K562 (cell line): Measurements from ENCODE around the gene COMP. TPM values are rescaled to one million over a fixed set of nuclear protein-coding genes. Genes with fewer than 3 reads are reported as not detected.

Source experiments
- ARID3B ChIP-seq: fragments of 250-450 bp; sonication (Bioruptor Pico); IDR thresholded peaks from 2 replicates; pipeline ENCODE4 v1.4.0; 2020; ENCODE audit warnings: borderline replicate concordance
- CBX8 ChIP-seq: fragments of 200-600 bp; sonication (generic); IDR thresholded peaks from 2 replicates; pipeline ENCODE4 v1.6.1; 2012; ENCODE audit warnings: borderline replicate concordance, mixed run types, low read depth, mild to moderate bottlenecking, moderate library complexity, mixed read lengths, low read length, control low read depth, inconsistent platforms; ENCODE audit not compliant: poor library complexity, severe bottlenecking; ENCODE audit errors: extremely low read depth
- EHMT2 ChIP-seq: fragments of 450-650 bp; IDR thresholded peaks from 2 replicates; pipeline ENCODE4 v1.6.1; 2018; ENCODE audit warnings: antibody characterized with exemption
- IFI16 ChIP-seq: fragments of 250-450 bp; sonication (Bioruptor Pico); IDR thresholded peaks from 2 replicates; pipeline ENCODE4 v2.1.2; 2022; ENCODE audit warnings: mild to moderate bottlenecking, inconsistent platforms
- LCOR ChIP-seq: sonication (generic); formaldehyde crosslinking; IDR thresholded peaks from 2 replicates; pipeline ENCODE4 v1.8.0; 2022; ENCODE audit warnings: mild to moderate bottlenecking, missing genetic modification reagents
- MEF2D ChIP-seq: conservative IDR thresholded peaks from 2 replicates; pipeline ENCODE4 v1.6.1; 2016; ENCODE audit warnings: low read depth, missing genetic modification characterization, missing compliant biosample characterization
- NELFE ChIP-seq: IDR thresholded peaks from 2 replicates; pipeline ENCODE4 v1.6.1; 2011; ENCODE audit warnings: mild to moderate bottlenecking; ENCODE audit not compliant: insufficient read depth, insufficient read length
- RCOR1 ChIP-seq, 2 experiments: IDR thresholded peaks; 2 replicates each; pipeline ENCODE4 v1.6.1; 2012; ENCODE audit warnings: low read depth in 2 of 2, low read length in 2 of 2, borderline replicate concordance in 1 of 2, improper control_type of control experiment in 1 of 2
- RUNX1 ChIP-seq: sonication (generic); IDR thresholded peaks from 2 replicates; pipeline ENCODE4 v1.6.1; 2016; ENCODE audit warnings: antibody characterized with exemption, low read depth
- SMAD3 ChIP-seq: fragments of 450-650 bp; formaldehyde crosslinking; conservative IDR thresholded peaks from 2 replicates; pipeline ENCODE4 v1.4.0; 2020; ENCODE audit warnings: mild to moderate bottlenecking
- SOX6 ChIP-seq: fragments of 450-650 bp; IDR thresholded peaks from 2 replicates; pipeline ENCODE4 v1.6.1; 2014; ENCODE audit warnings: mild to moderate bottlenecking
- SRF ChIP-seq, 2 experiments: fragments of 250-450, 450-650 bp in 1 of 2; sonication (Bioruptor Pico) in 1 of 2; sonication (generic) in 1 of 2; formaldehyde crosslinking; IDR thresholded peaks; 2 replicates each; pipeline versions ENCODE4 v1.5.0 to v1.5.1; 2020 to 2022; ENCODE audit warnings: mild to moderate bottlenecking in 1 of 2, missing genetic modification reagents in 1 of 2
- TCF3 ChIP-seq: sonication (generic); formaldehyde crosslinking; IDR thresholded peaks from 2 replicates; pipeline ENCODE4 v1.4.0; 2020; ENCODE audit warnings: mild to moderate bottlenecking, missing genetic modification reagents
- ZFP36 ChIP-seq: fragments of 150-350 bp; IDR thresholded peaks from 2 replicates; pipeline ENCODE4 v1.6.1; 2018; ENCODE audit warnings: low read length, low read depth; ENCODE audit not compliant: partially characterized antibody
- ZNF324 ChIP-seq: fragments of 250-450 bp; sonication (Bioruptor Pico); IDR thresholded peaks from 2 replicates; pipeline ENCODE4 v1.4.0; 2020; ENCODE audit warnings: mild to moderate bottlenecking
- ZNF592 ChIP-seq: fragments of 450-650 bp; IDR thresholded peaks from 2 replicates; pipeline ENCODE4 v1.6.1; 2017; ENCODE audit warnings: antibody characterized with exemption, mild to moderate bottlenecking
- ZNF639 ChIP-seq, 2 experiments: fragments of 200-800 bp in 1 of 2; sonication (Bioruptor generic) in 1 of 2; sonication (generic) in 1 of 2; formaldehyde crosslinking in 1 of 2; IDR thresholded peaks in 1 of 2; conservative IDR thresholded peaks in 1 of 2; 2 replicates each; pipeline versions ENCODE4 v1.5.0 to v1.6.1; 2016 to 2020; ENCODE audit warnings: missing compliant biosample characterization in 1 of 2, missing genetic modification characterization in 1 of 2, missing genetic modification reagents in 1 of 2
- polyA plus RNA-seq, 8 experiments: library from polyadenylated mRNA; depleted of rRNA in 4 of 8; stranded (reverse) in 5 of 8; unstranded in 3 of 8; fragments of >200 nt; fragmentation: Nextera tagmentation in 2 of 8; fragmentation: Illumina TruSeq in 1 of 8; extraction: Ambion mirVana in 2 of 8; extraction: Trizol in 1 of 8; gene quantifications; 2 replicates each; pipeline versions ENCODE4 v1.2.1 to v1.2.3, GENCODE V29; 2011 to 2014; ENCODE audit warnings: inconsistent platforms in 1 of 8, missing spikeins in 1 of 8
- total RNA-seq, 7 experiments: library from RNA; depleted of rRNA in 6 of 7; stranded (reverse); fragments of >200 nt in 6 of 7; fragmentation: Illumina TruSeq in 2 of 7; extraction: Trizol in 2 of 7; gene quantifications; 2 replicates each; pipeline versions ENCODE4 v1.2.1 to v1.2.3, GENCODE V29; 2011 to 2021; ENCODE audit warnings: low replicate concordance in 1 of 7
- TF ChIP-seq, protein P1 (sequence below): sonication (generic); formaldehyde crosslinking; IDR thresholded peaks from 2 replicates; pipeline ENCODE4 v1.8.0; 2022; ENCODE audit warnings: mild to moderate bottlenecking, low read depth, missing genetic modification reagents

The COMP gene
- total and polyA plus RNA-seq, 9 of the 15 experiments (the other 6 are each of a cell fraction or from before 2014, with no cell fraction given), result 0.07 TPM; not detected in 8

DNA sequence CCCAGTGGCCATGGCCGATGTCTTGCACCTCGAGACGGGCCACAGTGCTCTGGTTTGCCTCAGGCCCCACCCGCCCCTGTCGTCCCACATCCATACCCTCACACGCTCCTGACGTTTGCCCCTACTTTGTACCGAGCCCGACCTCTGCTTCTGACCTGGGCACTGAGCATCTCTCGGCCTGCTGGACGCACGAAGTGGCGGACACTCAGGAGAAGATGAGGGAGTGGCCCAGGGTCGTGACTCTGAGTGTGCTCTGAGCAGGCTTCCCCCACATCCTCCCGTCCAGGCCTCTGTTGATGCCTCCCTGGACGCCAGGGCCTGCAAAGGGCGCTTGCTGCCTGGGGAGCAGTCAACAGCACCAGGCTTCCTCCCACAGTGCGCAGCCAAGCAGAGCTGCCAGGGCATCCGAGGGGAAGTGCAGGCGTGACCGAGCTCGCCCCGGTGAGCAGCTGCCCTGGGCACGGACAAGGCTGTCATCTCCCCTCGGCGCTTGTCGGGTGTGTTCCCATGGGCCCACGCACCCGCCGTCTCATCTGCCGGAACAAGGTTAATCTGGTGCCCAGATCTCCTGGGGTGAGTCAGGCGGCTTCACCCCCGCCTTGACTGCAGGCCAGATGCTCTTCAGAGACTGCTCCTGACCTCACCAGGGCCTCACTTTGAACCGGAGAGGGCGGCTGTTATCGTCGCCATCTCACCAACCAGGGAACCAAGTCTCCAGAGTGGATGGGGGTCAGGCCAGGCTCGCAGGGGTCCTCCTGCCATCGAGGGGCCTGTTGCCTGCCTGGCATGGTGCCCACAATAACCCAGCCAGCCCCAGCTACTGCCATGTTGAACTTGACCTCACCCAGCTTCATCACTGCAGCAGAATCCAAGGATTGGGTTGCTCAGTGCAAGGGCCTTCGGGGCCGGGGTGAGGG is 27.2 kb downstream of the COMP start (continued):
- no peak for TF ChIP-seq ZNF592
- TF ChIP-seq ZFP36, result no peak
- TF ChIP-seq RUNX1, result no peak
- no peak for TF ChIP-seq ZNF324 (CRISPR knock-in tag)
- TF ChIP-seq SMAD3 (CRISPR knock-in tag), result no peak
- peak; percentile 6; the same call in 1 of the 2 replicates for TF ChIP-seq TCF3 (CRISPR knock-in tag)
- no peak for TF ChIP-seq NELFE
- TF ChIP-seq, protein P1, sequence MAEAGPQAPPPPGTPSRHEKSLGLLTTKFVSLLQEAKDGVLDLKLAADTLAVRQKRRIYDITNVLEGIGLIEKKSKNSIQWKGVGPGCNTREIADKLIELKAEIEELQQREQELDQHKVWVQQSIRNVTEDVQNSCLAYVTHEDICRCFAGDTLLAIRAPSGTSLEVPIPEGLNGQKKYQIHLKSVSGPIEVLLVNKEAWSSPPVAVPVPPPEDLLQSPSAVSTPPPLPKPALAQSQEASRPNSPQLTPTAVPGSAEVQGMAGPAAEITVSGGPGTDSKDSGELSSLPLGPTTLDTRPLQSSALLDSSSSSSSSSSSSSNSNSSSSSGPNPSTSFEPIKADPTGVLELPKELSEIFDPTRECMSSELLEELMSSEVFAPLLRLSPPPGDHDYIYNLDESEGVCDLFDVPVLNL (CRISPR knock-in tag), result no peak
- no peak for TF ChIP-seq ARID3B (CRISPR knock-in tag)
- no peak for TF ChIP-seq MEF2D (tag)
- no peak for TF ChIP-seq SOX6
- TF ChIP-seq RCOR1 (IDR thresholded peaks at IDR 0.05; ENCODE audit: borderline replicate concordance in 1 of 2, low read depth in 2 of 2, low read length in 2 of 2), result peak in 1 of 2 experiments; percentile 31; a peak in 1 of 4 replicates
- no peak for TF ChIP-seq SRF (CRISPR knock-in tag; IDR thresholded peaks at IDR 0.05)
- TF ChIP-seq ZNF639 (CRISPR knock-in tag; conservative IDR thresholded peaks at IDR 0.05 in 1 of 2, IDR thresholded peaks at IDR 0.05 in 1 of 2), result peak in 1 of 2 experiments; percentile 39; a peak in 1 of 4 replicates
- TF ChIP-seq IFI16 (CRISPR knock-in tag), result no peak
- TF ChIP-seq CBX8, result no peak
- TF ChIP-seq EHMT2, result no peak
- TF ChIP-seq LCOR (CRISPR knock-in tag), result no peak
